ENCODE results near the gene SPATA2. TPM values are rescaled to one million over a fixed set of nuclear protein-coding genes. Genes with fewer than 3 reads are reported as not detected.
"Not testable (repeated sequence)": the region's sequence is repeated elsewhere in the genome, so short reads cannot be mapped to it uniquely, and the experiment has no call there.

The SPATA2 gene, protein sequence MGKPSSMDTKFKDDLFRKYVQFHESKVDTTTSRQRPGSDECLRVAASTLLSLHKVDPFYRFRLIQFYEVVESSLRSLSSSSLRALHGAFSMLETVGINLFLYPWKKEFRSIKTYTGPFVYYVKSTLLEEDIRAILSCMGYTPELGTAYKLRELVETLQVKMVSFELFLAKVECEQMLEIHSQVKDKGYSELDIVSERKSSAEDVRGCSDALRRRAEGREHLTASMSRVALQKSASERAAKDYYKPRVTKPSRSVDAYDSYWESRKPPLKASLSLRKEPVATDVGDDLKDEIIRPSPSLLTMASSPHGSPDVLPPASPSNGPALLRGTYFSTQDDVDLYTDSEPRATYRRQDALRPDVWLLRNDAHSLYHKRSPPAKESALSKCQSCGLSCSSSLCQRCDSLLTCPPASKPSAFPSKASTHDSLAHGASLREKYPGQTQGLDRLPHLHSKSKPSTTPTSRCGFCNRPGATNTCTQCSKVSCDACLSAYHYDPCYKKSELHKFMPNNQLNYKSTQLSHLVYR
- total RNA-seq, result 1 to 10 TPM; 8.0 to 9.0 TPM
- 1 to 10 TPM; 1.7 to 5.7 (median 2.0) TPM for polyA plus RNA-seq
- 9.4 to 26.3 (median 12.6) reads per million in 6 experiments for total RNA-seq

DNA sequence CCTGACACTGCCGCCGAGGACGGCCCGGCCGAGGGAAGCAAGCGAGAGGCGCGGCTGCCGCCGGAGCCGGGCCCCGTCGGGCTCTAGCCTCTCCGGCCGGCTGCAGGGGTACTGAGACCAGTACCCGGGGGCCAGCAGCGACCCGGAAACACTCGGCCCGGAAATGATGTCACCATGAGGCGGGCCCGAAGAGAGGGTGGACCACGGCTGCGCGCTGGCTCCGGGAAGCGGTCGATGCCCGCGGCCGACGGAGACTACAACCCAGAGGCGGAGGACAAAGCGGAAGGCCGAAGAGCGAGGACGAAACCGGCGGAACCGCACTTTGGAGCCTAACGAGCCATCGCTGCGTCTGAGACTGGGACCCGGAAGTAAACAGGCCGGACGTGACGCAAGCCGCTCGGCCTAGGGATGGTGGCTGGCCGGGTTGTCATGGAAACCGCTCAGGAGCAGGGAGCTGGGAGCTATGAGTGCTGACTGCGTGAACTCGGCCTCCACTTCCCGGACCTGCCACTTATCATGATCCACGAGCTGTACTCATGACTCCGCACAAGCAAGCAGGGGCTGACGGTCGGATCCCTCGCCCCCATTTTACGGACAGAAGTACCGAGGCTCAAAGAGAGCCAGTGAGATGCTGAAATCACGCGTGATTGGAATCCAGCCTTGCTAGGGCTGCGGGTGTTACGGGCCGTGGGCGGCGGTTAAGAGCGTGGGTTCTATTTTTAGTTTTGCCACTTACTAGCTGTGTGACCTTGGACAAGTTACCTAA lies at the start of gene SPATA2:
Gene SPATA2 (minus strand): TSS at position 150 of the 766 bp plus-strand sequence. CDS start 7,039 bp downstream, outside the sequence.
- Mint-ChIP-seq H3K36me3 (no peaks in the 10 kb centered on the region), H3K4me1 (peaks cover 17 to 50% (median 45%) of the 10 kb centered on the region in 4 donors), H3K27me3 (no peaks in the 10 kb centered on the region), H3K4me3 (peak within 1 kb of the TSS; percentile 97 to 99 (median 98)), H3K9me3 (no peaks in the 10 kb centered on the region), H3K27ac (peak within 1 kb of the TSS; percentile 98 to 100 (median 100))
- peak; percentile 84 to 100 (median 92) for DNase-seq
- POLR2A ChIA-PET, result interaction anchor here (0.7 to 4.9 kb wide), 4 partner anchors 12 to 568 kb away, joined by 3 to 30 read pairs (median 6); partner anchors contain the start of genes RNF114 and SLC9A8
- ATAC-seq, result peak; percentile 79 to 81

DNA sequence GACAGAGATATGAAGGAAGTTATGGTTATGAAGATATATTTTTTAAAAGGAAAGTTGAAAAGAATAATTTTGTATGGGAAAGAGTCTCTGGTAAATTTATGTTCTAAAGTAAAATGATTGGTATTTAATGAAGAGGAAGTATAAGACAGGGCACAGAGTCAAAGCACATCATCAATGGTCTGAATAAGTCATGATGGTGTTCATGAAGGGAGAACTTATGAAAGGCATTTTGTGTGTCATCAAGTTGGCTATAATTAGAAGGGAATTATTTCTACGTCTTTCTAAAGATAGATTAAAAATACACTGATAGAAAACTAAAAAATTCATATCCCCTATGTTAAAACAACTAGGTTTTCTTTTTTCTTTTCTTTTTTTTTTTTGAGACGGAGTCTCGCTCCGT lies 46.1 kb upstream of the SPATA2 start:
- H3K4me3 Mint-ChIP-seq, result no peak overlapping the region
- H3K4me1 Mint-ChIP-seq, result peaks cover 0 to 2% (median 0%) of the 10 kb centered on the region in 4 donors
- ATAC-seq (no peak), DNase-seq (no peak)
- H3K27ac Mint-ChIP-seq, result peak overlapping the region in 1 of 10 donors; percentile 86
- POLR2A ChIA-PET, result no interaction called here
- no peaks in the 10 kb centered on the region for H3K27me3 Mint-ChIP-seq
- no peaks in the 10 kb centered on the region for H3K9me3 Mint-ChIP-seq
- peaks cover 0 to 29% (median 5%) of the 10 kb centered on the region in 3 donors for H3K36me3 Mint-ChIP-seq

DNA sequence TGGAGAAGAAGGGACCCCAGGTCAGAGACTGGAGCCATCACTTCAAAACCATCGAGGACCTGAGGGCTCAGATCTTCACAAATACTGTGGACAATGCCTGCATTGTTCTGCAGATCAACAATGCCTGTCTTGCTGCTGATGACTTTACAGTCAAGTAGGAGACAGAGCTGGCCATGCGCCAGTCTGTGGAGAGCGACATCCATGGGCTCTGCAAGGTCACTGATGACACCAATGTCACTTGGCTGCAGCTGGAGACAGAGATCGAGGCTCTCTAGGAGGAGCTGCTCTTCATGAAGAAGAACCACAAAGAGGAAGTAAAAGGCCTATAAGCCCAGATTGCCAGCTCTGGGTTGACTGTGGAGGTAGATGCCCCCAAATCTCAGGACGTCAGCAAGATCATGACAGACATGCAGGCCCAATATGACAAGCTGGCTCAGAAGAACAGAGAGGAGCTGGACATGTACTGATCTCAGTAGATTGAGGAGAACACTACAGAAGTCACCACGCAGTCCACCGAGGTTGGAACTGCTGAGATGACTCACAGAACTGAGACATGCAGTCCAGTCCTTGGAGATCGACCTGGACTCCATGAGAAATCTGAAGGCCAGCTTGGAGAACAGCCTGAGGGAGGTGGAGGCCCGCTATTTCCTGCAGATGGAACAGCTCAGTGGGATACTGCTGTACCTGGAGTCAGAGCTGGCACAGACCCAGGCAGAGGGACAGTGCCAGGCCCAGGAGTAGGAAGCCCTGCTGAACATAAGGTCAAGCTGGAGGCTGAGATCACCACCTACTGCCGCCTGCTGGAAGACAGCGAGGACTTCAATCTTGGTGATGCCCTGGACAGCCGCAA lies 42.0 kb upstream of the SPATA2 start:
- H3K4me1 Mint-ChIP-seq, DNase-seq, POLR2A ChIA-PET, H3K9me3 Mint-ChIP-seq, H3K4me3 Mint-ChIP-seq, H3K27me3 Mint-ChIP-seq, ATAC-seq: not testable (repeated sequence)
- H3K36me3 Mint-ChIP-seq, result peaks cover 5 to 50% (median 6%) of the 10 kb centered on the region in 3 donors
- H3K27ac Mint-ChIP-seq, result peak overlapping the region in 5 of 10 donors; percentile 21 to 77 (median 46)

DNA sequence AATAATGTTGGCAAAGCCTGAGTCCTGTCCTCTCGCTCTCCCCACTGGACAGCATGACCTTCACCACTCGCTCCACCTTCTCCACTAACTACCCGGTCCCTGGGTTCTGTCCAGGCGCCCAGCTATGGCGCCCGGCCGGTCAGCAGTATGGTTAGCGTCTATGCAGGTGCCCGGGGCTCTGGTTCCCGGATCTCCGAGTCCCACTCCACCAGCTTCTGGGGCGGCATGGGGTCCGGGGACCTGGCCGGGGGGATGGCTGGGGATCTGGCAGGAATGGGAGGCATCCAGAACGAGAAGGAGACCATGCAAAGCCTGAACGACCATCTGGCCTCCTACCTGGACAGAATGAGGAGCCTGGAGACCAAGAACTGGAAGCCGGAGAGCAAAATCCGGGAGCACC lies 41.4 kb upstream of the SPATA2 start:
- no peak overlapping the region for H3K4me3 Mint-ChIP-seq
- no peak for DNase-seq
- H3K9me3 Mint-ChIP-seq, result no peaks in the 10 kb centered on the region
- peaks cover 0 to 4% (median 1%) of the 10 kb centered on the region in 4 donors for H3K4me1 Mint-ChIP-seq
- peaks cover 7 to 56% (median 7%) of the 10 kb centered on the region in 3 donors for H3K36me3 Mint-ChIP-seq
- no peaks in the 10 kb centered on the region for H3K27me3 Mint-ChIP-seq
- no peak for ATAC-seq
- POLR2A ChIA-PET, result no interaction called here
- peak overlapping the region in 2 of 10 donors; percentile 46 to 87 for H3K27ac Mint-ChIP-seq

DNA sequence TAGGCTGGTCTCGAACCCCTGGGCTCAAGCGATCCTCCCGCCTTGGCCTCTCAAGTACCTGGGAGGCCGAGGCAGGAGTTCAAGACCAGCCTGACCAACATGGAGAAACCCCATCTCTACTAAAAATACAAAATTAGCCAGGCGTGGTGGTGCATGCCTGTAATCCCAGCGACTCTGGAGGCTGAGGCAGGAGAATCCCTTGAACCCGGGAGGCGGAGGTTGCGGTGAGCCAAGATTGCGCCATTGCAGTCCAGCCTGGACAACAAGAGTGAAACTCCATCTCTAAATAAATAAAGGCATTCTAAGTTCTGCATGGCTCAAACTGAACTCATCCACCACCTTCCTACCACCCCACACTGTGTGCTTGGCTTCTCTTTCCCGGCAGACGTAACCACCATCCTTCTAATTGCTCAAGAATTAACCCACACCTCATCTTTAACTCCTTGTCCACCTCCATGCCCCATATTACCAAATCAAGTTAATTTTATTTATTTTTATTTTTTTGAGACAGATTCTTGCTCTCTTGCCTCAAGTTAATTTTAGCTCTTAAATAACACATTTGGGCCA lies 40.6 kb upstream of the SPATA2 start:
- peak in 1 of 2 donors; percentile 36 for ATAC-seq
- H3K4me1 Mint-ChIP-seq, DNase-seq, H3K9me3 Mint-ChIP-seq, H3K27me3 Mint-ChIP-seq, H3K4me3 Mint-ChIP-seq, POLR2A ChIA-PET: not testable (repeated sequence)
- Mint-ChIP-seq H3K27ac (peak overlapping the region in 1 of 10 donors; percentile 43), H3K36me3 (peaks cover 7 to 63% (median 7%) of the 10 kb centered on the region in 3 donors)

DNA sequence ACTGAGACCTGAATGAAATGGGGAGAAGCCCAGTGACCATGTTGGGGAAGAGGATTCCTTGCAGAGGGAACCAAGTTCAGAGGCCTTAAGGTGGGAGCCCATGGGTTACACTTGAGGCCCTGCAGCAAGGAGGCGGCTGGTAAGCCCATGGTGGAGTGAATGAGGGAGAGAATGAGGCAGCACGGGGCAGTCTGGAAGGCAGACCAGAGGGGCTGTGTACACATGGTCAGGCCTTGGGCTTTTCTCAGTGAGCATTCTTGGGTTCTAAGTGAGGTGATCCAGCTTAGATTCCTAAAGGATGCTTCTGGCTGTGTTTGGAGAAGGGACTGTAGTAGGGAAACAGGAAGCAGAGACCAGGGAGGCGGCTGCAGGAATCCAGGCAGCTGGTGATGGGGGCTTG lies 39.8 kb upstream of the SPATA2 start:
- Mint-ChIP-seq H3K27me3 (no peaks in the 10 kb centered on the region), H3K4me3 (no peak overlapping the region), H3K27ac (peak overlapping the region in 5 of 10 donors; percentile 21 to 83 (median 72)), H3K36me3 (peaks cover 7 to 71% (median 12%) of the 10 kb centered on the region in 3 donors), H3K9me3 (no peaks in the 10 kb centered on the region), H3K4me1 (peaks cover 0 to 5% (median 2%) of the 10 kb centered on the region in 4 donors)
- no peak for ATAC-seq
- no peak for DNase-seq
- POLR2A ChIA-PET, result interaction anchor here (1.3 kb wide), 1 partner anchor 9 kb away, joined by 3 read pairs; no protein-coding TSS in a partner anchor

DNA sequence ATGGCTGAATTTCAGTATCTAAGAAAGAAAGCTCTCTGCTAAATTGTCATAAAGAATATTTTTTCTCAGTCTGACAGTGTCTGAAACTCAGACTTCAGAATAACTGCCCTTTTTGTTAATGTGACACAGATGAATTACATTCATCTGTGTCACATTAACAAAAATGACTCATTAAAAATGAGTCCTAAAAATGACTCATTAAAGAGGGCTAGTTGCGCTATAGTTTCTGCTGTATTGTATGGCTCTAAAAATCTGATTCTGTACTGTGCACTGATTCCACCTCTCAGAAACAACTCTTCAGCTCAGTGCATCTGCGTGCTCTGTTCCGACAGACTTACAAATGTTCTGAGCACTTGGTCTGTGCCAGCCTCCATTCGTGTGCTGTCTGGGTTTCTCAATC lies 35.8 kb upstream of the SPATA2 start:
- Mint-ChIP-seq H3K27ac (no peak overlapping the region), H3K9me3 (no peaks in the 10 kb centered on the region), H3K4me1 (peaks cover 0 to 9% (median 7%) of the 10 kb centered on the region in 4 donors), H3K27me3 (no peaks in the 10 kb centered on the region), H3K4me3 (no peak overlapping the region), H3K36me3 (peaks cover 7 to 85% (median 17%) of the 10 kb centered on the region in 3 donors)
- POLR2A ChIA-PET, result no interaction called here
- ATAC-seq, result no peak
- DNase-seq, result no peak

DNA sequence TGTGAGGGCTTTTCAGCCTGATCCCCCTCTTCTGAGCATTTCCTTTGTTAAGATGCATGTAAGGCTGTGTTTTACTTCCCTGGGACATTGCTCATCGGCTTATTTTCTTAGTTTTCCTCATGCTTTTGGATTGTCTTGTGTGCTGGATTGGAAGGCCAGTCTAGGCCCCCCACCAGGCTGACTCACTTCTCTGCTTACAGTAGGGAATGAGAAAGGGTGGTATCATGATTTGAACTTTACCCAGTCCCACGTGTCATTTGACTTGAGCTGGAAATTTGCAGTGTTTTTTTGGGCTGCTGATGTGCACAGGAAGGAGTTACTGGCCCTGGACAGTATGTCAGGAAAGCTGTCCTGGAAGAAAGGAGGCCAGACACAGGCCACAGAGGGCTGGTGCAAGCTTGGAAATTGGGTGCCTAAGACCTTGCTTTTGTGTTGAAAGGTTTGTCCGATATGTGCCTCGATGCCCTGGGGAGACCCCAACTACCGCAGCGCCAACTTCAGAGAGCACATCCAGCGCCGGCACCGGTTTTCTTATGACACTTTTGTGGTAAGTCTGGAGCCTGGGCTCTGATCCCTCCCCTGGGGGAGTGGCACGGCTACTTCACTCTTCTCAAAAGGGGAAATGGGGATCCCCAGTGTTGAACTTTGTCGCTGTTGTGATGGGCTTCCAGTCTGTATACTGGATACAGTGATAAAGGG lies 33.6 kb upstream of the SPATA2 start:
- H3K27ac Mint-ChIP-seq, result peak overlapping the region in 4 of 10 donors; percentile 13 to 62 (median 32)

DNA sequence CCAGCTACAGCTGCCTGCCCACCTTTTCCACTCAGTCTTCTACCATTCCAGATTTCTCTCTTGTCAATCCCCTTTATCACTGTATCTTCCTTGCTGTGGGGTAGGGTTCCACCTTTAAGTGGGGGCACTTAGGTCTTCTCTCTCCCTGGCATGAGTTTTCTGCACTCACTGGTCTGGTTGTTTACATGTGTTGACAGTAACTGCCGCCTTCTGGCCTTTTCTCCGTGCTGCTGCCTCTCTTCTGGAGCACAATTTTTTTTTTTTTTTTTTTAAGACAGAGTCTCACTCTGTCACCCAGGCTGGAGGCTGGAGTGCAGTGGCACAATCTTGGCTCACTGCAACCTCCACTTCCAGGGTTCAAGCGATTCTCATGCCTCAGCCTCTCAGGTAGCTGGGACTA lies 32.8 kb upstream of the SPATA2 start:
- peaks cover 1 to 23% (median 11%) of the 10 kb centered on the region in 4 donors for H3K4me1 Mint-ChIP-seq
- H3K4me3 Mint-ChIP-seq, result no peak overlapping the region
- POLR2A ChIA-PET, result no interaction called here
- no peak for DNase-seq
- H3K9me3 Mint-ChIP-seq, result no peaks in the 10 kb centered on the region
- H3K36me3 Mint-ChIP-seq, result peaks cover 7 to 96% (median 20%) of the 10 kb centered on the region in 3 donors
- H3K27ac Mint-ChIP-seq, result peak overlapping the region in 4 of 10 donors; percentile 28 to 67 (median 45)
- ATAC-seq, result no peak
- no peaks in the 10 kb centered on the region for H3K27me3 Mint-ChIP-seq

More for the DNA sequence above, 33.6 kb upstream of the SPATA2 start:
- H3K36me3 Mint-ChIP-seq, result peaks cover 7 to 94% (median 20%) of the 10 kb centered on the region in 3 donors
- DNase-seq, result no peak
- H3K27me3 Mint-ChIP-seq, result no peaks in the 10 kb centered on the region
- ATAC-seq, result no peak
- POLR2A ChIA-PET, result no interaction called here
- H3K4me1 Mint-ChIP-seq, result peaks cover 0 to 21% (median 9%) of the 10 kb centered on the region in 4 donors
- no peaks in the 10 kb centered on the region for H3K9me3 Mint-ChIP-seq
- H3K4me3 Mint-ChIP-seq, result no peak overlapping the region

DNA sequence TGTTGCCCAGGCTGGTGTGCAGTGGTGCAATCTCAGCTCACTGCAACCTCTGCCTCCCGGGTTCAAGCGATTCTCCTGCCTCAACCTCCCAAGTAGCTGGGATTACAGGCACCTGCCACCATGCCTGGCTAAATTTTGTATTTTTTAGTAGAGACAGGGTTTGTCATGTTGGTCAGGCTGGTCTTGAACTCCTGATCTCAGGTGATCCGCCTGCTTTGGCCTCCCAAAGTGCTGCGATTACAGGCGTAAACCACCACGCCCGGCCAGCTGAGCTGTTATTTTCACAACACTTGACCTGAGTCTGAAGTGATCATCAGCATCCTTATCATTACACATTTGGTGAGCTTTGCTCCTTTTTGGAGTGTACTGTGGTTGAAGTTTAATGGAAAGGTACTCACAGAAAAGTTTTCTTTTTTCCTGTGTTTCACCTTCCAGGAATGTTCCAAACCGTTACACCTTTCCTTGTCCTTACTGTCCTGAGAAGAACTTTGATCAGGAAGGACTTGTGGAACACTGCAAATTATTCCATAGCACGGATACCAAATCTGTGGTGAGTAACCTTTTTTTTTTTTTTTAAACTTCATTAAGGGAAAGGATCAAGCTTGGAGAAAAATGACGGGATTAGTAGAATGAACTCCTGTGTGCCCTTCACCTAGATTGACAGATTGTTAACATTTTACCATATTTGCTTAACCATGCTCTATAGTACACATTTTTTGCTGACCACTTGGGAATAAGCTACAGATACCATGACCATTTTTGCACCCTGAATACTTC lies 30.6 kb upstream of the SPATA2 start:
- Mint-ChIP-seq H3K4me3 (no peak overlapping the region), H3K9me3 (no peaks in the 10 kb centered on the region), H3K27ac (no peak overlapping the region), H3K4me1 (peaks cover 13 to 39% (median 22%) of the 10 kb centered on the region in 4 donors), H3K36me3 (peaks cover 0 to 96% (median 22%) of the 10 kb centered on the region in 3 donors), H3K27me3 (no peaks in the 10 kb centered on the region)
- no peak for ATAC-seq
- POLR2A ChIA-PET, result interaction anchor here (1.1 kb wide), 1 partner anchor 9 kb away, joined by 3 read pairs; no protein-coding TSS in a partner anchor
- no peak for DNase-seq
